Skeletal muscle tissue (tissue), 4 donors: ENCODE measurements around the gene FAM120B. TPM values are rescaled to one million over a fixed set of nuclear protein-coding genes. Genes with fewer than 3 reads are reported as not detected.

Experiments used
- H3K27ac ChIP-seq: one replicate; pipeline ENCODE4 v1.7.0; 2013; ENCODE audit warnings: mild to moderate bottlenecking, low read depth, low read length, inconsistent platforms
- H3K27me3 ChIP-seq, 3 donors: one replicate each; pipeline ENCODE4 v1.7.0; 2013; ENCODE audit warnings: low read length in 3 of 3; ENCODE audit not compliant: control insufficient read depth in 3 of 3, insufficient read depth in 3 of 3
- H3K36me3 ChIP-seq, 3 donors: one replicate each; pipeline ENCODE4 v1.7.0; 2013; ENCODE audit warnings: low read length in 3 of 3; ENCODE audit not compliant: control insufficient read depth in 3 of 3, insufficient read depth in 3 of 3
- H3K4me1 ChIP-seq, 3 donors: one replicate each; pipeline ENCODE4 v1.7.0; 2013; ENCODE audit warnings: low read length in 3 of 3, mild to moderate bottlenecking in 3 of 3; ENCODE audit not compliant: control insufficient read depth in 3 of 3, insufficient read depth in 3 of 3
- H3K4me3 ChIP-seq, 3 donors: one replicate each; pipeline ENCODE4 v1.7.0; 2013; ENCODE audit warnings: low read length in 3 of 3
- H3K9ac ChIP-seq, 3 donors: one replicate each; pipeline ENCODE4 v1.7.0; 2013; ENCODE audit warnings: low read length in 3 of 3, mild to moderate bottlenecking in 3 of 3, moderate library complexity in 2 of 3, low read depth in 1 of 3
- H3K9me3 ChIP-seq, 3 donors: one replicate each; pipeline ENCODE4 v1.7.0; 2013; ENCODE audit warnings: low read length in 3 of 3; ENCODE audit not compliant: control insufficient read depth in 3 of 3
- total RNA-seq: library from RNA; depleted of rRNA; stranded (reverse); fragments of >200 nt; gene quantifications from one replicate; pipeline ENCODE4 v1.2.3, GENCODE V29; 2014
- donor health status: Osteomylitis.

FAM120B gene
- total RNA-seq, 1 donor from 2014 or later = 33.9 TPM

DNA sequence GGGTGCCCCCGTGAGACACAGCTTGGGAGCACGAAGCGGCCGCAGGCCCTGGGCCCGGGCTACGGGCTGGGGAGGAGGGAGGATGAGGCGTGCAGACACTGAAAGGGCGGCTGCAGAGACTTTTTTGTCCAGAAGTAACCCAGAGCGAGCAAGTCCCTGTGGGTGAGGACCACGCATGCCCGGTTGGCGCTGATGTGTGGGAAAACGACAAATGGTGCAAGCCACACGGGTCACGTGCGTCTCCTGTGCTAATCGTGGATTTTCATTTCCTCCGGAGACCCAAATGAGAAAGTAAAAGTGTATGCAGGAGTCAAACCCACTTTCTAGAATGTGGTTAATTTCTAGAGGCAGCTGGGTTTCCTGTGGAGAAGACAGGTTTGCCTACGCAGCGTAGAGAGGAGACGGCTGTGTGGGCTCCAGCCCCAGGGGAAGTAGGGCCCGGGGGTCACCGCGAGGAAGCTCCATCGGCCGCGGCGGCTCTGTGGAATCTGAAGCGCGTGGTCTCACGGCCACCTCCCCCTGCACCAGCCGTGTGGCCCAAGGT is 34.7 kb upstream of the FAM120B start:
- H3K4me3 ChIP-seq = no peak overlapping the region

DNA sequence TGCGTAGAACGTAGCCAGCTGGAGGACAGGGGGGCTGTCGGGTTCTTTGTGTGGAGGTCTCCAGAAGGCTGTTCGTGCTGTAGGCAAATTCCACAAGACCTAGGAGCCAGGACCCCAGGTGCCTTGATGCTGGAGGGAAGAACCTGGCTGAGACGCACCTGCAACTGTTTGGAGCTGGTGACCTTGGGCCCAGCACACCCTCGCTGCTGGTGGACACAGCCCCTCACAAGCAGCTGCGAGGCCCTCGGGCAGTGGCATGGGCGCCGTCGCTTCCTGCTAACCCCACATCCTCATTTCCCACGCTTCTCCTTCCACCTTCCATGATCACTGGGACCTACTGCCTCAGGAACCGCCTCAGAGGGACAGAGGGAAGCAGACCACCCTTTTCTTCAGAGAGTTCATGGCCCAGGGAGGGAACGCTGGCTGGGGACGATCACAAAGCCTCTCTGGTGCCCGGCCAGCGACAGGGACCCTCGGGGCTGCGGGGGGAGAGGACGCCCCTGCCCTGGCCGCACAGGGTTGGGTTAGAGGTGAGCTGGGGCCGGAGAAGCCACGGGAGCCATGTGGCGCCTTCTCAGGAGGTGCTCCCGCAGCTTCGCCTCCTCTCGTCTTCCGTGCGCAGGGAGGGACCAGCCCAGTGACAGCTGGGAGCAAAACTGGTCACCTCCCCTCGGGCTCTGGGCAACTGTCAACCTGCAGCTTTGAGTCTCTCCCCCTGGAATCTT is 34.1 kb upstream of the FAM120B start:
- Histone ChIP-seq H3K4me3 (no peak overlapping the region), H3K9ac (no peak overlapping the region), H3K27me3 (peaks cover 0 to 7% (median 0%) of the 10 kb centered on the region in 3 donors), H3K9me3 (no peaks in the 10 kb centered on the region), H3K4me1 (peaks cover 25 to 35% (median 28%) of the 10 kb centered on the region in 3 donors), H3K36me3 (no peaks in the 10 kb centered on the region), H3K27ac (no peak overlapping the region)

More for the DNA sequence above, 34.7 kb upstream of the FAM120B start:
- H3K9ac ChIP-seq = peak overlapping the region in 1 of 3 donors; percentile 11
- H3K9me3 ChIP-seq = no peaks in the 10 kb centered on the region
- H3K27me3 ChIP-seq = peaks cover 0 to 7% (median 0%) of the 10 kb centered on the region in 3 donors
- no peak overlapping the region for H3K27ac ChIP-seq
- peaks cover 24 to 33% (median 26%) of the 10 kb centered on the region in 3 donors for H3K4me1 ChIP-seq
- no peaks in the 10 kb centered on the region for H3K36me3 ChIP-seq

DNA sequence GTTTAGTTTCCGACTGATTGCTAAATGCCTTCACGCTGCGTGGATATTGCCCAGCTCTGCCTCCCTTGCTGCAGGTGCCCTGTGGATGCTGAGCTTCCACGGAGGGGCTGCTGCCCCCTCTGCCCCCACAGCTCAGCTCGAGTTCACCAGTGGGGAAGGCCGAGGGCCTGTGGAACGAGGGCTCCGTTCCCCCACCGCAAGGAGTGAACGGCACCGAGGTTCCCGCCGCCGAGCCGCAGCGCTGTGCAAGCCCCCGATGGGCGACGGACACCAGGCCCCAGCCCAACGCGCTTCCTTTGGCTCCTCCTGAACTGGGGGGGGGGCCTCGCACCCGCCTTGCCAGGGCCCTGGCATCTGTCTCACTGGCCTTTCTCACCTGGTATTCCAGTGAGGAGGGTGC is 33.4 kb upstream of the FAM120B start:
- H3K36me3 ChIP-seq = no peaks in the 10 kb centered on the region
- no peak overlapping the region for H3K27ac ChIP-seq
- H3K4me1 ChIP-seq = peaks cover 25 to 35% (median 28%) of the 10 kb centered on the region in 3 donors
- H3K27me3 ChIP-seq = peaks cover 0 to 7% (median 0%) of the 10 kb centered on the region in 3 donors
- H3K9ac ChIP-seq = no peak overlapping the region
- H3K9me3 ChIP-seq = no peaks in the 10 kb centered on the region
- no peak overlapping the region for H3K4me3 ChIP-seq

DNA sequence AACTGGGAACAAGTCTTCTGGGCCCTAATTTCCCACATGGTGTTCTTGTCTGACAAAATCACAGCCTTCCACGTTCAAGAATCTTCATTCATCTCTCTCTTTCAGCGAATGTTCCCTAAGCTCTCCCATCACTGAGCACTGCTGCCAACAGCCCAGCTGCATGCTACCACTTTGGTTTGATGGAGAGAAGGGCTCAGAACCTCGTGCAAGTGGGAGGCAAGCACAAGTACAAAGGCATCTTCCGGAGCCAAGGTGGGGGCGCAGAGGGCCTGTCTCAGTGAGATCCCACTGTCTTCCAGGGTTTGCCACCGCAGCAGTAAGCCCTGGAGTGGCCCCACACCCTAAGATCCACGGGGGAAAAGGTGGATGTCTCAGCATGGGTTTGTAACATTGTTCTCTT is 32.9 kb upstream of the FAM120B start:
- no peak overlapping the region for H3K4me3 ChIP-seq
- no peak overlapping the region for H3K27ac ChIP-seq

DNA sequence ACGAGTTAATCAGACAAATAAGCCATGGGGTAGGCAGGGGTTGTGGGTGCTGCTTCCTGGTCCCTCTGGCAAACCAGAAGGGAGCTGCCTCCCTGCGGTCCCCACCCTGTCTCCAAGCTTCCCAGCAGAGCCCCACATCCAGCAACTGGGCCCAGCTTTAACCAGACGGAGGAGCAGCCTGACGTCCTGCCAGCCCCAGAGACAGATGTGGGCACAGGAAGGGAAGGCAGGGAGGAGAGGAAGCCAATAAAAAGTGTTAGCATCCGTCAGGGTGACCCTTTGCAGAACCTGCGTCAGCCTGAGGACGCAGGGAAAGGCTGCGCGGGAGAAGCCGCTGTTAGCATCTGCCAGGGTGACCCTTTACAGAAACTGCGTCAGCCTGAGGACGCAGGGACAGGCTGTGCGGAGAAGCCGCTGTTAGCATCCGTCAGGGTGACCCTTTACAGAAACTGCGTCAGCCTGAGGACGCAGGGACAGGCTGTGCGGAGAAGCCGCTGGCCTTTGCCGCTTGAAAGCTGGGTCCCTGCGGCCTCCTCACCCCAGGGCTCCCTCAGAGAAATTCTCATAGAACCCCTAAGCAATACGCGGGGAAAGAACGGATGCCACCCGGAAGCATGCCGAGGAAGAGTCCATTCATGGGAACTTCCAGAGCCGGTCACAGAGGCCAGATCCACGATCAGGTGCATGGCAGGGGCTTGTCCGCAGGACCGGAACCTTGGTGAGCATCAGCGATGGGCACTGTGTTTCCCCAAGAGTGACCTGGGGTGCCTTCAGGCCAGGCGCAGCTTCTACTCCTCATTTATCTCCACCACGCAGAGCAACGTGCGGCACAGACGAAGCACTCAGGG is 31.6 kb upstream of the FAM120B start:
- Histone ChIP-seq H3K9ac (no peak overlapping the region), H3K4me3 (no peak overlapping the region), H3K36me3 (no peaks in the 10 kb centered on the region), H3K4me1 (peaks cover 22 to 34% (median 29%) of the 10 kb centered on the region in 3 donors), H3K27me3 (peaks cover 0 to 7% (median 0%) of the 10 kb centered on the region in 3 donors), H3K27ac (no peak overlapping the region), H3K9me3 (no peaks in the 10 kb centered on the region)

More for the DNA sequence above, 32.9 kb upstream of the FAM120B start:
- Histone ChIP-seq H3K9me3 (no peaks in the 10 kb centered on the region), H3K36me3 (no peaks in the 10 kb centered on the region), H3K4me1 (peaks cover 25 to 37% (median 31%) of the 10 kb centered on the region in 3 donors), H3K27me3 (peaks cover 0 to 7% (median 0%) of the 10 kb centered on the region in 3 donors), H3K9ac (no peak overlapping the region)

DNA sequence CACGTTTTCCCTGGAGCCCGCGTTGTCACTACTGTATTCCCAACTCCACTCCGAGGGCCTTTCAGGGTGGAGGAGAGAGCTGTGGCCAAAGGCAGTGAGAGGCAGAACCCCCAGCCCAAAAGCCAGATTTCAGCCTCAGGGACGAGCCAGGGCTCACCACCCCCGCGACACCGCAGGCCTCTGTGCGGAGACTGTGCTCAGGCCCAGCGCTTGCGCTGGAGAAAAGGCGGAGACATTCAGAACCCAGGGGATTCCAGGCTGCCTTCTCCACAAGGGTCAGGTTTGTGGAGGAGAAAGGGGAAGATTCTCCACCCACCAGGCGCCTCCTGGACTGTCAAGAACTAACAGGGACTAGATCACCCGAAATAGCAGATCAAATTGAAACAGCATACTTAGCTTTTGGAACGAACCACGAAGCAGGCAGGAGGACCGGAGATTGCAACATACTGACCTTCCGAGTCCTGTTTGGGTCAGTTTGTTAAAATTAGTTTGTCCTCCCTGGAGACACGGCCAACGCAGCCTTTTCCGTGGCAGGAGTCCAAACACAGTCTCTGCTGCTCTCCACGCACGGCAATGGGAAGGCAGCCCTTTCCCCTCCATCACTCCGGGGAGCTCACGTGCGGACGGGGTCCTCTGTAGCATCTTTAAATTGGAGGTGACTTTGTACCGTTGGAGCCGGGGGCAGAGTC is 30.0 kb upstream of the FAM120B start:
- H3K9ac ChIP-seq = peak overlapping the region in 2 of 3 donors; percentile 43 to 57
- peaks cover 23 to 43% (median 32%) of the 10 kb centered on the region in 3 donors for H3K4me1 ChIP-seq
- H3K4me3 ChIP-seq = peak overlapping the region; percentile 22 to 56 (median 49)

DNA sequence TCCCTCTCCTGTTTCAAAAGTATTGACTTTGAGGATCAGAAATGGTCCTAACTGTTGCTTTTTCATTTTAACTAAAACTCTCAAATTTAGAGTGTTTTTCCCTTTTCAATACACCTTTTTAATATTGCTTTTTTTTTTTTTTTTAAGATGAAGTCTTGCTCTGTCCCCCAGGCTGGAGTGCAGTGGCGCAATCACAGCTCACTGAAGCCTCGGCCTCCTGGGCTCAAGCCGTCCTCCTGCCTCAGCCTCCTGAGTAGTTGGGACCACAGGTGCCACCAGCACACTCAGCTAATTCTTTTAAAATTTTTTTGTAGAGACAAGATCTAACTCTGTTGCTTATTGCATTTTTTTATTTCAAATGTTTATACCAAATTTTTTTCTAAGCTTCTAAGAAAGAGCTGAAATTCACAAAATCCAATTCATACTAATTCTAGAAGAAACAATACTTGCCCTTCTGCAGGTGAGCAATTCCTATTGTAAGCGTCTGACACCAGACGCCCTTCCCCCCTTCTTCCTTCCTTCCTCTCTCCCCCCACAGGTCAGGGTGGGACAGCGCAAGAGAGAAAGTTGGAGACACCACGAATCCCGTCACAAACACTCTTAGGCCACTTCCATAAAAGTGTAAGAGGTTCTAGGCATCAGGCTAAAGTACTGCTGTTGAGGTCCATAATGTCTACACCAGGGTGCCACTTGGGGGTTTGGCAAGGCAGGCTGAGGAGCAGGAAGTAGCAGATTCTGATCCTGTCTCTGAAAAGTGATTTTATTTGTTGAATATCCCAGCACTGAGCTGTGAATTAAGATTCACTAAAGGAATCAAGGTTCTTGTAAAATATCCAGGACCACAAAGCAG is 28.4 kb upstream of the FAM120B start:
- H3K27ac ChIP-seq = no peak overlapping the region
- H3K9me3 ChIP-seq = no peaks in the 10 kb centered on the region
- peaks cover 23 to 39% (median 32%) of the 10 kb centered on the region in 3 donors for H3K4me1 ChIP-seq
- H3K27me3 ChIP-seq = no peaks in the 10 kb centered on the region
- peak overlapping the region in 1 of 3 donors; percentile 28 for H3K9ac ChIP-seq
- H3K4me3 ChIP-seq = no peak overlapping the region
- H3K36me3 ChIP-seq = peaks cover 2 to 6% (median 3%) of the 10 kb centered on the region in 3 donors

More for the DNA sequence above, 30.0 kb upstream of the FAM120B start:
- peaks cover 0 to 7% (median 0%) of the 10 kb centered on the region in 3 donors for H3K27me3 ChIP-seq
- H3K27ac ChIP-seq = peak overlapping the region; percentile 36
- no peaks in the 10 kb centered on the region for H3K9me3 ChIP-seq
- H3K36me3 ChIP-seq = no peaks in the 10 kb centered on the region

DNA sequence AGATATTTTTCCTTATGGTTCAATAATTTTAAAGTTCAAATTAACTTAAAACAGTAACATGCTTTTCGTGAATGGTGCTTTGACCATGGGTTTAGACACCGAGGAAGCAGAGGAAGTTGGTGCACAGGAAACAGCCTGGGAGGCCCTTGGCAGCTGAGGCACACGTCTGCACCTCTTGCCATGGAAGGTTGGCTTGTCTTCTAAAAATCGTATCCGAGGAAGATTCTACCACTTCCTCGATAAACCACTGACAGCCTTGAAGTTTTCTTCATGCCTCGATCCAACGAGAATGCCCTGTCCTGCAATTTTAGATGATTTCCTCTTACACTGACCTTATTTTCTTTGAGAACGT is 27.8 kb upstream of the FAM120B start:
- Histone ChIP-seq H3K36me3 (peaks cover 3 to 7% (median 5%) of the 10 kb centered on the region in 3 donors), H3K9ac (no peak overlapping the region), H3K9me3 (no peaks in the 10 kb centered on the region), H3K27ac (no peak overlapping the region), H3K27me3 (no peaks in the 10 kb centered on the region), H3K4me3 (no peak overlapping the region), H3K4me1 (peaks cover 23 to 39% (median 32%) of the 10 kb centered on the region in 3 donors)

DNA sequence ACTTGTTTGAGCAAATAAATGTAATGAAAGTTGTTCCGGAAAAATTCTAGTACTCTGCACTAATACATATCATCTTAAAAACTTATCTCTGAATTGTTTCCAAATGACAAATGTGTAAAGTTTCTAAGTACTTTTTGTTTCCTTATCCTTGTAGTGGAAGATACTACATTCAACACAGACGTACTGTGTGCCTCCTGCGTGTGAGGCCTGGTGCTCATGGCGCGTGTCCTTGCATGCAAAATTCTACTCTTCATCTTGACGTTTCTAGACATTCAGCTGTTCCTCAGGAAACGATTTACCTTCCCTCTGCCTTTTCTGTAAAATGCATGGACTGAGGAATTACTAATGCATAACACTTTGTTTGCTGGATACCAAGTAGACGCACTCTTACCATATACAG is 27.1 kb upstream of the FAM120B start:
- peak overlapping the region; percentile 75 for H3K27ac ChIP-seq
- peaks cover 23 to 39% (median 32%) of the 10 kb centered on the region in 3 donors for H3K4me1 ChIP-seq
- no peaks in the 10 kb centered on the region for H3K27me3 ChIP-seq
- peak overlapping the region in 2 of 3 donors; percentile 48 to 90 for H3K9ac ChIP-seq
- peak overlapping the region in 1 of 3 donors; percentile 72 for H3K4me3 ChIP-seq
- no peaks in the 10 kb centered on the region for H3K9me3 ChIP-seq
- H3K36me3 ChIP-seq = peaks cover 3 to 13% (median 7%) of the 10 kb centered on the region in 3 donors
